ENCODE results near the gene TUBA4B. TPM values are rescaled to one million over a fixed set of nuclear protein-coding genes. Genes with fewer than 3 reads are reported as not detected.

TUBA4B gene
- total and polyA plus RNA-seq, 2 of the 4 experiments (the other 2 are of a cell fraction), result not detected

GRCh38 chr2:219245148-219245898 lies 7.7 kb upstream of the TUBA4B start, which contains the start of the genes GLB1L and STK16 (continued):
- TF ChIP-seq MXI1 (IDR thresholded peaks at IDR 0.05; ENCODE audit: borderline replicate concordance, low read depth, low read length) (peak; percentile 58; the same call in 1 of the 2 replicates), SMC3 (IDR thresholded peaks at IDR 0.05; ENCODE audit: low read depth, low read length) (no peak; the same call in 1 of the 2 replicates), NFE2L2 (IDR thresholded peaks at IDR 0.05; ENCODE audit: low read depth, low read length) (no peak)

GRCh38 chr2:219245899-219246230 lies 7.2 kb upstream of the TUBA4B start:
- Histone ChIP-seq H3K56ac (ENCODE audit: extremely low read depth, insufficient read depth, low read length) (peak overlapping the region; percentile 84), H3K4ac (ENCODE audit: low read depth, low read length) (peak overlapping the region; percentile 99), H3K36me3 (ENCODE audit: control insufficient read depth, insufficient read depth, low read length) (peaks cover 21% of the 10 kb centered on the region; the same call in 1 of the 2 replicates), H4K8ac (ENCODE audit: low read depth in 2 of 2, low read length in 2 of 2) (peak overlapping the region; percentile 91 to 94), H3K27me3 (ENCODE audit: control insufficient read depth, insufficient read depth, low read length) (no peaks in the 10 kb centered on the region), H2BK5ac (ENCODE audit: low read depth, low read length, poor library complexity, severe bottlenecking) (peak overlapping the region; percentile 96), H3K9me3 (ENCODE audit: control insufficient read depth, insufficient read depth, low read length) (no peaks in the 10 kb centered on the region), H2BK15ac (ENCODE audit: low read depth, low read length) (no peak overlapping the region), H3K4me2 (ENCODE audit: low read depth, low read length) (peak overlapping the region; percentile 98), H3K4me3 (ENCODE audit: insufficient read depth, low read depth, low read length) (peak overlapping the region; percentile 89), H3K79me1 (ENCODE audit: low read depth in 1 of 2, low read length in 2 of 2) (peaks cover 23 to 48% of the 10 kb centered on the region in 2 experiments), H3K23ac (ENCODE audit: low read depth, low read length) (peak overlapping the region; percentile 97), H4K20me1 (ENCODE audit: insufficient read depth, low read length) (0 out of 2 replicates have a peak, but pooled peaks cover 8% of the 10 kb centered on the region), H2AK9ac (replicated peaks; ENCODE audit: low read depth, low read length, poor library complexity) (peak overlapping the region; percentile 99), H3K27ac (ENCODE audit: insufficient read depth, low read length) (peak overlapping the region; percentile 94), H3K9me1 (ENCODE audit: insufficient read depth, low read length) (peaks cover 41% of the 10 kb centered on the region), H2BK120ac (ENCODE audit: low read depth, low read length) (peak overlapping the region; percentile 38; the same call in 1 of the 2 replicates), H2AFZ (replicated peaks; ENCODE audit: low read length, poor library complexity) (peak overlapping the region; percentile 100), H3K18ac (ENCODE audit: low read depth, low read length) (no peak overlapping the region), H2AK5ac (ENCODE audit: low read depth, low read length) (peak overlapping the region; percentile 92), H4K5ac (ENCODE audit: low read depth, low read length) (peak overlapping the region; percentile 97), H3K4me1 (ENCODE audit: control insufficient read depth, insufficient read depth, low read length) (peaks cover 27% of the 10 kb centered on the region), H2BK20ac (ENCODE audit: low read depth, low read length) (no peak overlapping the region), H4K91ac (ENCODE audit: insufficient read depth, low read depth, low read length) (peak overlapping the region; percentile 97), H3K14ac (replicated peaks; ENCODE audit: low read depth, low read length) (peak overlapping the region; percentile 98), H3K9ac (ENCODE audit: low read depth, low read length) (peak overlapping the region; percentile 95)
- 0% methylated on average over 3 of the region's 10 CpGs; no CpG with 5 or more reads in 1 of the 2 experiments for WGBS, 2 experiments (ENCODE audit: extremely low coverage in 2 of 2, insufficient read length in 1 of 2)
- dilution Hi-C loops (cut with HindIII; ENCODE audit: low sequenced_read_pairs, unreplicated experiment), result no loop called here
- in situ Hi-C loops (cut with MboI; ENCODE audit: low sequenced_read_pairs), result no loop called here
- BruUV-seq (replicated peaks), result TSS peak; percentile 79
- no peak for ATAC-seq (ENCODE audit: low read depth)
- TF ChIP-seq FOS (IDR thresholded peaks at IDR 0.05; ENCODE audit: low read depth, low read length) (no peak), CEBPB (IDR thresholded peaks at IDR 0.05; ENCODE audit: low read depth, low read length) (no peak), CHD1 (IDR thresholded peaks at IDR 0.05; ENCODE audit: low read depth, low read length) (no peak)
- DNase-seq, result no peak
- CTCF ChIA-PET, result interaction anchor here (3.0 kb wide), 1 partner anchor 49 kb away, joined by 14 read pairs; no protein-coding TSS in a partner anchor
- POLR2A ChIA-PET (ENCODE audit: unreplicated experiment), result no interaction called here
- intact Hi-C loops (cut with micrococcal nuclease), result no loop called here
